VCaP (cell line): ENCODE measurements around the gene MYOF.
A peak's percentile ranks its signal among the peaks of the same experiment; 100 is the strongest.

ENCODE experiments used
- H3K27ac ChIP-seq: fragments of 450-650 bp; 2 replicates; pipeline ENCODE4 v1.5.1; 2017
- CTCF ChIP-seq: fragments of 450-650 bp; conservative IDR thresholded peaks from 2 replicates; pipeline ENCODE4 v1.5.1; 2017; ENCODE audit warnings: mild to moderate bottlenecking, moderate library complexity

The MYOF gene

GRCh38 chr10:93469454-93469853 is 12.7 kb downstream of the MYOF start:
- no peak overlapping the region for H3K27ac ChIP-seq
- TF ChIP-seq CTCF, result no peak

GRCh38 chr10:93468461-93469213 is 13.5 kb downstream of the MYOF start:
- H3K27ac ChIP-seq, result peak overlapping the region; percentile 98; the same call in 1 of the 2 replicates
- no peak for TF ChIP-seq CTCF

GRCh38 chr10:93467635-93468034 is 14.5 kb downstream of the MYOF start:
- H3K27ac ChIP-seq, result peak overlapping the region; percentile 98

GRCh38 chr10:93465806-93466675 is 16.1 kb downstream of the MYOF start:
- no peak for TF ChIP-seq CTCF
- H3K27ac ChIP-seq, result peak overlapping the region; percentile 98

- no peak for TF ChIP-seq CTCF
- peak overlapping the region; percentile 98 for H3K27ac ChIP-seq
Measured at GRCh38 chr10:93464776-93465388, 17.3 kb downstream of the MYOF start.

- TF ChIP-seq CTCF, result no peak
- peak overlapping the region; percentile 98 for H3K27ac ChIP-seq
Measured at GRCh38 chr10:93463723-93464476, 18.2 kb downstream of the MYOF start.

GRCh38 chr10:93462881-93463280 is 19.3 kb downstream of the MYOF start:
- H3K27ac ChIP-seq, result peak overlapping the region; percentile 23; the same call in 1 of the 2 replicates
- no peak for TF ChIP-seq CTCF
